IgD-negative memory B cell (primary cell): ENCODE measurements around the gene UGT2B11. TPM values are rescaled to one million over a fixed set of nuclear protein-coding genes. Genes with fewer than 3 reads are reported as not detected.
"Not testable (repeated sequence)": the region's sequence is repeated elsewhere in the genome, so short reads cannot be mapped to it uniquely, and the experiment has no call there.

ENCODE experiments used
- H3K27ac Mint-ChIP-seq, 3 donors: one replicate each; pipeline ENCODE4 v1.8.0; 2020 to 2022; ENCODE audit warnings: mild to moderate bottlenecking in 3 of 3, mixed read lengths in 3 of 3, moderate library complexity in 1 of 3
- H3K27me3 Mint-ChIP-seq: one replicate; pipeline ENCODE4 v1.8.0; 2021; ENCODE audit warnings: mixed read lengths
- H3K36me3 Mint-ChIP-seq: one replicate; pipeline ENCODE4 v1.8.0; 2020; ENCODE audit warnings: mild to moderate bottlenecking, mixed read lengths
- H3K4me1 Mint-ChIP-seq, 3 donors: one replicate each; pipeline ENCODE4 v1.8.0; 2020 to 2022; ENCODE audit warnings: mixed read lengths in 3 of 3, mild to moderate bottlenecking in 1 of 3
- H3K4me3 Mint-ChIP-seq, 4 donors: one replicate each; pipeline ENCODE4 v1.8.0; 2020 to 2022; ENCODE audit warnings: mild to moderate bottlenecking in 4 of 4, mixed read lengths in 4 of 4, moderate library complexity in 3 of 4
- H3K9me3 Mint-ChIP-seq, 3 donors: one replicate each; pipeline ENCODE4 v1.8.0; 2020 to 2021; ENCODE audit warnings: mixed read lengths in 3 of 3, mild to moderate bottlenecking in 1 of 3
- polyA plus RNA-seq: library from polyadenylated mRNA; unstranded; fragments of 300-500 nt; fragmentation: Illumina TruSeq; gene quantifications from one replicate; pipeline ENCODE4 v1.2.3, GENCODE V29; 2021

UGT2B11 gene
- polyA plus RNA-seq, result not detected

- no peak within 1 kb of the TSS for H3K27ac Mint-ChIP-seq
- H3K36me3 Mint-ChIP-seq, result no peaks in the 10 kb centered on the region
- H3K27me3 Mint-ChIP-seq, result no peaks in the 10 kb centered on the region
- H3K4me1 Mint-ChIP-seq, result no peaks in the 10 kb centered on the region
- peaks cover 0 to 2% (median 0%) of the 10 kb centered on the region in 3 donors for H3K9me3 Mint-ChIP-seq
- H3K4me3 Mint-ChIP-seq, result no peak within 1 kb of the TSS
Measured at GRCh38 chr4:69214716-69215115, at the start of gene UGT2B11. Gene UGT2B11, minus strand, starts transcription at chr4:69214748. Its CDS starts 26 bp downstream, at chr4:69214722.

GRCh38 chr4:69253147-69253772 is 38.7 kb upstream of the UGT2B11 start:
- not testable (repeated sequence) for H3K4me1 Mint-ChIP-seq, H3K4me3 Mint-ChIP-seq, H3K27ac Mint-ChIP-seq, H3K36me3 Mint-ChIP-seq, H3K27me3 Mint-ChIP-seq, H3K9me3 Mint-ChIP-seq

GRCh38 chr4:69250884-69251283 is 36.3 kb upstream of the UGT2B11 start:
- H3K4me3 Mint-ChIP-seq, H3K27me3 Mint-ChIP-seq, H3K4me1 Mint-ChIP-seq, H3K27ac Mint-ChIP-seq, H3K9me3 Mint-ChIP-seq, H3K36me3 Mint-ChIP-seq: not testable (repeated sequence)

- H3K4me1 Mint-ChIP-seq, result not testable (repeated sequence)
Measured at GRCh38 chr4:69242562-69243240, 28.2 kb upstream of the UGT2B11 start.

GRCh38 chr4:69241746-69242145 is 27.2 kb upstream of the UGT2B11 start:
- H3K4me1 Mint-ChIP-seq, H3K27ac Mint-ChIP-seq, H3K27me3 Mint-ChIP-seq, H3K36me3 Mint-ChIP-seq, H3K4me3 Mint-ChIP-seq: not testable (repeated sequence)
- H3K9me3 Mint-ChIP-seq, result peaks cover 7 to 10% (median 8%) of the 10 kb centered on the region in 3 donors

More at GRCh38 chr4:69242562-69243240, 28.2 kb upstream of the UGT2B11 start:
- H3K9me3 Mint-ChIP-seq, result peaks cover 7 to 13% (median 9%) of the 10 kb centered on the region in 3 donors
- H3K27ac Mint-ChIP-seq, H3K27me3 Mint-ChIP-seq, H3K4me3 Mint-ChIP-seq, H3K36me3 Mint-ChIP-seq: not testable (repeated sequence)

DNA sequence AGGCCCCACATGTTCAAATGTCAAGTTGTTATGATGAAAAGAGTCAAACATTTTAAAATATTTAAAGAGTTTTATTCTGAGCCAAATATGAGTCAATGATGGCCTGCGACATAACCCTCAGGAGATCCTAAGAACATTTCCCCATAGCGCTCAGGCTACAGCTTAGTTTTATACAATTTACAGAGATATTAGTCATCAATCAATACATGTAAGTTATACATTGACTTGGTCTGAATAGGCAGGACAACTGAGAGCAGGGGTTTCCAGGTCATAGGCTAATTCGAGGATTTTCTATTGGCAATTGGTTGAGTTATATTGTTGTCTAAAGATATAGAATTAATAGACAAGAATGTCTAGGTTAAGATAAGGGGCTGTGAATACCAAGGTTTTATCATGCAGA is 26.2 kb upstream of the UGT2B11 start:
- H3K4me3 Mint-ChIP-seq, H3K36me3 Mint-ChIP-seq, H3K9me3 Mint-ChIP-seq, H3K27me3 Mint-ChIP-seq, H3K27ac Mint-ChIP-seq, H3K4me1 Mint-ChIP-seq: not testable (repeated sequence)

GRCh38 chr4:69239557-69240168 is 25.1 kb upstream of the UGT2B11 start:
- H3K27ac Mint-ChIP-seq, result no peak overlapping the region
- peaks cover 5 to 8% (median 7%) of the 10 kb centered on the region in 3 donors for H3K9me3 Mint-ChIP-seq
- no peak overlapping the region for H3K4me3 Mint-ChIP-seq
- H3K36me3 Mint-ChIP-seq, result no peaks in the 10 kb centered on the region
- H3K4me1 Mint-ChIP-seq, result peaks cover 0 to 1% (median 0%) of the 10 kb centered on the region in 3 donors
- H3K27me3 Mint-ChIP-seq, result peaks cover 2% of the 10 kb centered on the region

DNA sequence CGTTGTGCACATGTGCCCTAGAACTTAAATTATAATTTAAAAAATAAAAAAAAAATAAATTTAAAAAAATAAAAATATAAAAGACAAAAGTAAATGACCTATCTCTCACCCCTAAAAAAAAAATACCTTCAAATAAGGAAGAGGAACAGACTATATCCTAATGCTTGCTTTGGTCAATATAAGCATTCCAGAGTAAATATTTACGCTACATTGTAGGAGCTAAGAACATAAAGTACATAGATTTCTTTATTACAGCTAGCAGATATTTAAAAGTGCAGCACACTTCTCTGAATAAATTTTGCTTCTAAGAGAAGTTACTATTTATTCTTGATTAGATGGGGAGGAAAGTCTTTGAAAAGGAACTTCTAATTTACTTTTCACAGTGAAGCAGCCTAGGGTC is 24.5 kb upstream of the UGT2B11 start:
- Mint-ChIP-seq H3K27me3 (peaks cover 2% of the 10 kb centered on the region), H3K4me3 (no peak overlapping the region), H3K36me3 (no peaks in the 10 kb centered on the region), H3K4me1 (peaks cover 0 to 1% (median 0%) of the 10 kb centered on the region in 3 donors), H3K27ac (no peak overlapping the region), H3K9me3 (peaks cover 5 to 10% (median 8%) of the 10 kb centered on the region in 3 donors)

GRCh38 chr4:69224891-69225290 is 10.3 kb upstream of the UGT2B11 start:
- Mint-ChIP-seq H3K27ac (no peak overlapping the region), H3K27me3 (no peaks in the 10 kb centered on the region), H3K4me1 (no peaks in the 10 kb centered on the region), H3K4me3 (no peak overlapping the region), H3K9me3 (peaks cover 0 to 5% (median 0%) of the 10 kb centered on the region in 3 donors), H3K36me3 (no peaks in the 10 kb centered on the region)

GRCh38 chr4:69223277-69223676 is 8.7 kb upstream of the UGT2B11 start:
- H3K27me3 Mint-ChIP-seq, H3K36me3 Mint-ChIP-seq, H3K4me3 Mint-ChIP-seq, H3K9me3 Mint-ChIP-seq, H3K27ac Mint-ChIP-seq, H3K4me1 Mint-ChIP-seq: not testable (repeated sequence)

DNA sequence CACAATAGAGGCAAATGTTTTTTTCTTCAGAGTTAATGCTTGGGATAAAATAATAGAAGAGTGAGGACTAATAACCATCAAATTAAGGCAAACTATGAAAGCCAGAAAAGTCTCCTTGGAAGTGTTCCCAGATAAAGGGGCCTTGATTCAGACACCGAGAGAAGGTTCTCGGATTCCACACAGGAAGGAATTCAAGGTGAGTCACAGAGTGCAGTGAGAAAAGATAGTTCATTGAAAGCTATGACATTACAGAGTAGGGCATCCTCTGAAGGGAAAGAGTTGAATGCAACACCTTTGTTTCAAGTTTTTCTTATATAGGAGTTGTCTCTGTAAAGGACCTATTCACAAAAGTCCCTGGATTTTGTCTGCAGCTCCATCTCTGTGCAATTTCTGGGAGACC is 3.9 kb upstream of the UGT2B11 start:
- not testable (repeated sequence) for H3K27me3 Mint-ChIP-seq, H3K4me1 Mint-ChIP-seq, H3K9me3 Mint-ChIP-seq, H3K27ac Mint-ChIP-seq, H3K36me3 Mint-ChIP-seq, H3K4me3 Mint-ChIP-seq

- Mint-ChIP-seq H3K9me3 (no peaks in the 10 kb centered on the region), H3K27me3 (no peaks in the 10 kb centered on the region), H3K4me1 (no peaks in the 10 kb centered on the region), H3K4me3 (no peak overlapping the region), H3K27ac (peak overlapping the region in 1 of 3 donors; percentile 36), H3K36me3 (no peaks in the 10 kb centered on the region)
Measured at GRCh38 chr4:69210911-69211310, 3.6 kb downstream of the UGT2B11 start.

DNA sequence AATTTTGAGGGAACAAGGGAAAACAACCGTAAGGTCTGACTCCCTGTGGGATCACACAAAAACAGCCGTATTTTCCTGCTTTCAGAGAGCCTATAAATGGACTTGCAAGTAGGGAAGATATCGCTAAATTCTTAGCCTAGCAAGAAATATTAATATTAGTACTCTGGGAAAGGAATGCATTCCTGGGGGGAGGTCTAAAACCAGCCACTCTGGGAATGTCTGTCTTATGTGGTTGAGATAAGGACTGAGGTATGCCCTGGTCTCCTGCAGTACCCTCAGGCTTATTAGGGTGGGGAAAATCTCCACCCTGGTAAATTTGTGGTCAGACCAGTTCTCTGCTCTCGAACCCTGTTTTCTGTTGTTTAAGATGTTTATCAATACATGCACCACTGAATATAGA is 16.0 kb downstream of the UGT2B11 start:
- not testable (repeated sequence) for H3K9me3 Mint-ChIP-seq, H3K4me3 Mint-ChIP-seq, H3K4me1 Mint-ChIP-seq, H3K36me3 Mint-ChIP-seq, H3K27ac Mint-ChIP-seq, H3K27me3 Mint-ChIP-seq

GRCh38 chr4:69196209-69196965 is 18.2 kb downstream of the UGT2B11 start:
- H3K36me3 Mint-ChIP-seq, result no peaks in the 10 kb centered on the region
- no peaks in the 10 kb centered on the region for H3K4me1 Mint-ChIP-seq
- no peak overlapping the region for H3K27ac Mint-ChIP-seq
- H3K4me3 Mint-ChIP-seq, result no peak overlapping the region
- H3K27me3 Mint-ChIP-seq, result peaks cover 1% of the 10 kb centered on the region
- H3K9me3 Mint-ChIP-seq, result peaks cover 0 to 8% (median 1%) of the 10 kb centered on the region in 3 donors

GRCh38 chr4:69194166-69194565 is 20.4 kb downstream of the UGT2B11 start:
- Mint-ChIP-seq H3K4me3 (no peak overlapping the region), H3K9me3 (peaks cover 0 to 8% (median 1%) of the 10 kb centered on the region in 3 donors), H3K4me1 (no peaks in the 10 kb centered on the region), H3K27me3 (peaks cover 1% of the 10 kb centered on the region), H3K36me3 (no peaks in the 10 kb centered on the region), H3K27ac (no peak overlapping the region)
